LNCaP clone FGC (cell line): ENCODE results near the gene BEAN1.

ENCODE experiments used
- DNase-seq: peaks from one replicate; pipeline ENCODE4 v3.0.0-alpha.2; 2011; ENCODE audit warnings: low read depth
- H3K4me3 ChIP-seq: 2 replicates; pipeline ENCODE4 v1.5.1; 2011; ENCODE audit warnings: mild to moderate bottlenecking, low read depth, low read length, control low read depth
- CTCF ChIP-seq: IDR thresholded peaks from 2 replicates; pipeline ENCODE4 v1.5.1; 2012; ENCODE audit warnings: mild to moderate bottlenecking; ENCODE audit not compliant: control insufficient read depth, insufficient read depth; ENCODE audit errors: extremely low read depth

Gene BEAN1

GRCh38 chr16:66515596-66516508 is 88.8 kb downstream of the BEAN1 start:
- no peak for DNase-seq
- peak; percentile 26 for TF ChIP-seq CTCF
- no peak overlapping the region for H3K4me3 ChIP-seq

- no peak for DNase-seq
- TF ChIP-seq CTCF: no peak
- no peak overlapping the region for H3K4me3 ChIP-seq
Measured at GRCh38 chr16:66516509-66516807, 89.4 kb downstream of the BEAN1 start.

- H3K4me3 ChIP-seq: peak overlapping the region; percentile 41
- peak; percentile 100 for DNase-seq
- TF ChIP-seq CTCF: no peak
Measured at GRCh38 chr16:66516808-66517585, 89.9 kb downstream of the BEAN1 start.

GRCh38 chr16:66517586-66518263 is 90.6 kb downstream of the BEAN1 start:
- DNase-seq: no peak
- peak overlapping the region; percentile 41 for H3K4me3 ChIP-seq
- no peak for TF ChIP-seq CTCF

- TF ChIP-seq CTCF: no peak
- DNase-seq: no peak
Measured at GRCh38 chr16:66519482-66520373, 92.6 kb downstream of the BEAN1 start.

GRCh38 chr16:66520406-66521170 is 93.5 kb downstream of the BEAN1 start:
- no peak overlapping the region for H3K4me3 ChIP-seq
- DNase-seq: no peak
- TF ChIP-seq CTCF: no peak

More at GRCh38 chr16:66519482-66520373, 92.6 kb downstream of the BEAN1 start:
- H3K4me3 ChIP-seq: no peak overlapping the region
